HPDE6-E6E7 (cell line): ENCODE results near the gene U2AF1L4.
"Not testable (repeated sequence)": the region's sequence is repeated elsewhere in the genome, so short reads cannot be mapped to it uniquely, and the experiment has no call there.

Source experiments
- DNase-seq: peaks from one replicate; pipeline ENCODE4 v3.0.0; 2011; ENCODE audit warnings: missing footprints; ENCODE audit errors: extremely low spot score

U2AF1L4 gene

GRCh38 chr19:35725216-35725861 lies 19.9 kb downstream of the U2AF1L4 start:
- no peak for DNase-seq

GRCh38 chr19:35724560-35724959 lies 20.7 kb downstream of the U2AF1L4 start:
- DNase-seq = no peak

- DNase-seq = not testable (repeated sequence)
Observed at GRCh38 chr19:35724132-35724531, 21.1 kb downstream of the U2AF1L4 start.

GRCh38 chr19:35723671-35724070 lies 21.5 kb downstream of the U2AF1L4 start:
- no peak for DNase-seq

- no peak for DNase-seq
Observed at GRCh38 chr19:35722897-35723296, 22.3 kb downstream of the U2AF1L4 start.

- DNase-seq = no peak
Observed at GRCh38 chr19:35722461-35722860, 22.8 kb downstream of the U2AF1L4 start.

GRCh38 chr19:35721374-35721773 lies 23.8 kb downstream of the U2AF1L4 start:
- no peak for DNase-seq

- DNase-seq = no peak
Observed at GRCh38 chr19:35720648-35721047, 24.6 kb downstream of the U2AF1L4 start.

- no peak for DNase-seq
Observed at GRCh38 chr19:35720163-35720524, 25.1 kb downstream of the U2AF1L4 start.

GRCh38 chr19:35719402-35720162 lies 25.6 kb downstream of the U2AF1L4 start:
- DNase-seq = no peak

- DNase-seq = no peak
Observed at GRCh38 chr19:35718345-35719041, 26.7 kb downstream of the U2AF1L4 start.

- no peak for DNase-seq
Observed at GRCh38 chr19:35717665-35718344, 27.4 kb downstream of the U2AF1L4 start, which contains the start of gene KMT2B. KMT2B (plus strand) TSS chr19:35718003; CDS start chr19:35718019, 16 bp downstream.

GRCh38 chr19:35716801-35717664 lies 28.2 kb downstream of the U2AF1L4 start:
- DNase-seq = peak; percentile 98

- peak; percentile 49 for DNase-seq
Observed at GRCh38 chr19:35715981-35716800, 29.0 kb downstream of the U2AF1L4 start.

- no peak for DNase-seq
Observed at GRCh38 chr19:35715355-35715809, 29.8 kb downstream of the U2AF1L4 start.

GRCh38 chr19:35714601-35715354 lies 30.4 kb downstream of the U2AF1L4 start:
- DNase-seq = no peak

- no peak for DNase-seq
Observed at GRCh38 chr19:35713904-35714495, 31.2 kb downstream of the U2AF1L4 start.

- no peak for DNase-seq
Observed at GRCh38 chr19:35713506-35713850, 31.7 kb downstream of the U2AF1L4 start.
